Stimulated activated naive B cell treated with anti-CD40 and anti-IgM and Interleukin-4, amounts not matched to agents 10 μg/mL and 1 μg/mL and 100 μg/mL, for 72 hours (primary cell): ENCODE results near the gene SPECC1L.
"Not testable (repeated sequence)": the region's sequence is repeated elsewhere in the genome, so short reads cannot be mapped to it uniquely, and the experiment has no call there.

Experiments
- ATAC-seq, 2 donors: fragments of 150-1000 bp; cut with Tn5 transposase; replicated peaks; 2 replicates each; pipeline ENCODE4 v1.10.0; 2021; ENCODE audit warnings: moderate library complexity in 1 of 2
- DNase-seq: peaks from one replicate; pipeline ENCODE4 v3.0.0; 2021
- H3K27ac Mint-ChIP-seq: one replicate; pipeline ENCODE4 v1.8.0; 2022; ENCODE audit warnings: mild to moderate bottlenecking, mixed read lengths
- H3K27me3 Mint-ChIP-seq, 2 donors: one replicate each; pipeline ENCODE4 v1.8.0; 2022; ENCODE audit warnings: mixed read lengths in 2 of 2
- H3K36me3 Mint-ChIP-seq, 2 donors: one replicate each; pipeline ENCODE4 v1.8.0; 2022; ENCODE audit warnings: mixed read lengths in 2 of 2, mild to moderate bottlenecking in 1 of 2
- H3K4me1 Mint-ChIP-seq, 2 donors: one replicate each; pipeline ENCODE4 v1.8.0; 2022; ENCODE audit warnings: mixed read lengths in 2 of 2, mild to moderate bottlenecking in 1 of 2
- H3K4me3 Mint-ChIP-seq, 2 donors: one replicate each; pipeline ENCODE4 v1.8.0; 2022; ENCODE audit warnings: mild to moderate bottlenecking in 2 of 2, mixed read lengths in 2 of 2, moderate library complexity in 1 of 2
- H3K9me3 Mint-ChIP-seq, 2 donors: one replicate each; pipeline ENCODE4 v1.8.0; 2022; ENCODE audit warnings: mixed read lengths in 2 of 2, mild to moderate bottlenecking in 1 of 2

Gene SPECC1L

GRCh38 chr22:24270556-24271385 lies at the start of gene SPECC1L:
Gene SPECC1L (plus strand): TSS chr22:24270831. CDS start chr22:24302232, 31,401 bp downstream.
- Mint-ChIP-seq H3K9me3 (no peaks in the 10 kb centered on the region), H3K4me3 (peak within 1 kb of the TSS; percentile 93 to 98), H3K36me3 (peaks cover 4 to 6% of the 10 kb centered on the region in 2 donors), H3K27ac (peak within 1 kb of the TSS; percentile 95), H3K4me1 (peaks cover 16 to 48% of the 10 kb centered on the region in 2 donors), H3K27me3 (no peaks in the 10 kb centered on the region)
- DNase-seq (peak; percentile 89), ATAC-seq (peak; percentile 90 to 93)

DNA sequence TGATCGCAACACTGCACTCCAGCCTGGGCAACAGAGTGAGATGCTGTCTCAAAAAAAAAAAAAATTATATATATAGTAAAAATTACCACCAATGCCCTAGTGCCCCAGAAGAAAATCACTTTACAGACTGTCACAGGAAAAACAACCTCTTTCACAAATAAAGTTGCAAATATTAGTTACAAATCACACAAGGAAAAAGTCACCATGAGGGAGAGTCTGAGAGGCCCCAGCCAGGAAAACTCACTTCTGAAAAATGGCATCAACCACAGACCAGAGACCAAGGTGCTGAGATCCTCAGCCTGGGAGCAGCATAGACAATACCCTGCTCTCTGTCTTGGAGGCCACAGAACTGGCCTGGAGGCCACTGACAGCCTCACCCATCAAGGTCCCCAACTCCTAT lies 46.2 kb upstream of the SPECC1L start:
- no peaks in the 10 kb centered on the region for H3K27me3 Mint-ChIP-seq
- peaks cover 0 to 1% of the 10 kb centered on the region in 2 donors for H3K9me3 Mint-ChIP-seq
- H3K27ac Mint-ChIP-seq, result no peak overlapping the region
- ATAC-seq (no peak), DNase-seq (no peak)
- H3K4me1 Mint-ChIP-seq, result no peaks in the 10 kb centered on the region
- no peaks in the 10 kb centered on the region for H3K36me3 Mint-ChIP-seq
- no peak overlapping the region for H3K4me3 Mint-ChIP-seq

DNA sequence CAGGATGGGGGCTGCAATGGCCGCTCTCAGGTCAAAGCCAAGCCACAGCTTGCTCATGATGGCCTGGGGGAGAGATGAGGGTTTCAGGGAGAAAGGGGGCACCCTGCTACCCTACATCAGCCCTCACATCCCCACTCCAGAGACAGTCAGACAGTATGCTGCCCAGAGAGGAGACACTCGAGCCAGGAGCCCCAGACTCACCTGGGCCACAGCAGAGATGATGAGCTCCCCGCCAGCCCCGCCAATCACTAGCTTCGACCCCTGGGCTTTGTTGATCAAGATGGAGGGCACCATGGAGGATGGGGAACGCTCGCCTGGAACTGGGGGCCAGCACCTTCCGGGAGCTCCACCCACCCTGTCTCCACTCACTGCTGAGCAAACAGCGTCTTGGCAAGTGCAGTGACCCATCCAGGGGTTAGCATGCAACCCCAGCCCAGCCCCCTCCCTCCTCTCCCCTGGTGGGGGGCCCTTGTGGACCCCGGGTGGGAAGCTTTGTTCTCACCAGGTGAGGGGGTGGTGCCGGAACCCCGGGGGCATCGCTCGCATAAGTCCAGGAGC lies 45.5 kb upstream of the SPECC1L start:
- no peaks in the 10 kb centered on the region for H3K36me3 Mint-ChIP-seq

DNA sequence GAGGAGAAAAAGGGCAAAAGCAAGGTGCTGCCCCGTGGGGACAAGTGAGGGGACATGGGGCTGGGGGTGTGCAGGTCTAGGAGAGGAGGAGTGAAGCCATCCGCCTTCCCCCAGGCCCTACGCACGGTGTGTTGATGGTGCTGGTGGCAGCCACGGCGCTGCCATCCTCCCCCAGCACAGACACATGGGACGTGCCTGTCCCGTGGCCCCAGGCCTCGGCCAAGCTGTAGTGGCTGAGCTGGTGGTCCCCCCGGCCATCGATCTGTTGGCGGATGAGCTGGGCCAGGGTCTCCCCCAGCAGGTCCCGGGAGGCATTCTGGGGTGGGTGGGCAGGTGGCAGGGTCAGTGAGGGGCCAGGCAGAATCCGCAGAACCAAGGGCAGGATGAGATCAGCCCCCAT lies 44.7 kb upstream of the SPECC1L start:
- H3K36me3 Mint-ChIP-seq, result no peaks in the 10 kb centered on the region
- no peak for ATAC-seq
- H3K27me3 Mint-ChIP-seq, result no peaks in the 10 kb centered on the region
- H3K27ac Mint-ChIP-seq, result no peak overlapping the region
- no peak for DNase-seq
- H3K9me3 Mint-ChIP-seq, result peaks cover 0 to 1% of the 10 kb centered on the region in 2 donors
- H3K4me1 Mint-ChIP-seq, result no peaks in the 10 kb centered on the region
- no peak overlapping the region for H3K4me3 Mint-ChIP-seq

More for the DNA sequence above, 45.5 kb upstream of the SPECC1L start:
- H3K27ac Mint-ChIP-seq, result no peak overlapping the region
- H3K4me3 Mint-ChIP-seq, result no peak overlapping the region
- peaks cover 0 to 1% of the 10 kb centered on the region in 2 donors for H3K9me3 Mint-ChIP-seq
- no peak for ATAC-seq
- DNase-seq, result no peak
- H3K4me1 Mint-ChIP-seq, result no peaks in the 10 kb centered on the region
- H3K27me3 Mint-ChIP-seq, result no peaks in the 10 kb centered on the region

DNA sequence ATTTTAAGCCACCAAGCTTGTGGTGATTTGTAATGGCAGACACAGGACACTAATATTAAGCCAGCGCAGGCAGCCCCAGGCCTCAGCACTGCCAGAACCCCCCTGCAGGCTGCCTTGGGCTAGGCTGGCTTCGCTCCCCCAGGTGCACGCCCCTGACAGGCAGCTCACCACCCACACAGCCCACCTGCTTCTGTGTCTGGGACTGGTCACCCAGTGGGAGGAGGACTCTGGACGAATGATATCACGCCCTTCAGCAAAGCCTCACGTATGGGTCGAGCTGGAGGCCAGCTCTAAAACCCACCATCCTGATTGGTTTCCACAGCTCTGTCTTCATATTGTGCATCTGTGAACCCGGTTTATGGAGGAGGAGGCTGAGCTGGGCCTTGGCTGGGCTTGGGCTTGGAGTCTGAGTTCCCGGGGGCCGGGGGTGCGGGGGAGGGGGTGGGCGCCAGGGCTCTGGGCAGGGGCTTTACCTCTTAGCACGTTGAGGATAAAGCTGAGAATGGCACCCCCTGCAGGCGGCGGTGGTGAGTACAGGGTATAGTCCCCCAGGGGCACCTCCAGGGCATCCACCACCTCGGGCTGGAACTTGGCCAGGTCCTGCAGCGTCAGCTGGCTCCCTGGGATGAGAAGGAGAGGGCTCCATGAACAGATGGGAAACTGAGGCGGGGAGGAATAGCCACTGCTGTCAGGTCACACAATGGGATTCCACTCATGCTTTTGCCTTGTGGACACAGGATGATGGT lies 39.5 kb upstream of the SPECC1L start:
- Mint-ChIP-seq H3K4me3 (no peak overlapping the region), H3K9me3 (no peaks in the 10 kb centered on the region), H3K27me3 (peaks cover 0 to 3% of the 10 kb centered on the region in 2 donors), H3K4me1 (peaks cover 0 to 3% of the 10 kb centered on the region in 2 donors), H3K36me3 (no peaks in the 10 kb centered on the region), H3K27ac (peak overlapping the region; percentile 65)
- DNase-seq, result peak; percentile 35
- ATAC-seq, result peak; percentile 79 to 91

DNA sequence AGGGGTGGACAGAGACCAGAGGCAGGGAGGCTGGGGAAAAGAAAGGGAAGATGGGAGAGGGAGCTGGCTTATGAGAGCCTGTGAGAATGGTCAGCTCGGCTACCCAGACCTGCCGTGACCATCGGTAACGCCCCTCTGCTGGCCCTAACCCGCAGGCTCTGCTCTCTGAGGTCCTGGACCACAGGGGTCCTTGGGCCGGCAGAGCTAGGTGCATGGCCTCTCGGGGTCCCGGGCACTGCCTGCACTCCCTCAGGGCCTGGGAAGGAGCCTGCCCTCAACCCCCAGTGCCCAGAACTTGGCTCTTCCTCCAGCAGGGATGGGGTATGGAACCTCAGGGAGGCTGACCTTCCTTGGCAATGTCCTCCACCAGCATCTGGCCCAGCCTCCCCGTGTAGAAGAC lies 38.9 kb upstream of the SPECC1L start:
- Mint-ChIP-seq H3K36me3 (no peaks in the 10 kb centered on the region), H3K27ac (peak overlapping the region; percentile 65), H3K4me3 (no peak overlapping the region), H3K9me3 (no peaks in the 10 kb centered on the region), H3K27me3 (peaks cover 0 to 3% of the 10 kb centered on the region in 2 donors), H3K4me1 (peaks cover 0 to 3% of the 10 kb centered on the region in 2 donors)
- DNase-seq (no peak), ATAC-seq (no peak)

DNA sequence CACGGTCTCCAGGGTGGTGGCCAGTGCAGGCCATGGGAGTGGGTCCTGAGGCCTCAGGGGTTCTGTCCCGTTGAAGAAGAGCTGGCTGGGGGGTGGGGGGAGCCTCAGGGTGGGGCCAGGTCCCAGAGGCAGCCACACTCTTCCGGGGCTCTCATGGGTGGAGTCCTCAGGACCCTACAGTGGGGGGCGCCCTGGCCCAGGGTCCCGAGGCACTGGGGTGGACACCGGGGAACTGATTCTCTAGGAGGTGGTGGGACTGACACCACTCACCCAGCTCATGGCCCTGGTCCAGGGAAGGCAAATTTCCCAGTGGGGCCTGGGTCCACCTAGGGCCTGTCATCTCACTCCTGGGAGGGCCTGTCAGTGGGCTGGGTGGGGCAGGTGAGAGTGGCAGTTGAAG lies 38.5 kb upstream of the SPECC1L start:
- H3K9me3 Mint-ChIP-seq, result no peaks in the 10 kb centered on the region
- H3K27me3 Mint-ChIP-seq, result peaks cover 0 to 3% of the 10 kb centered on the region in 2 donors
- DNase-seq (no peak), ATAC-seq (no peak)
- no peak overlapping the region for H3K27ac Mint-ChIP-seq
- H3K4me3 Mint-ChIP-seq, result no peak overlapping the region
- no peaks in the 10 kb centered on the region for H3K36me3 Mint-ChIP-seq
- peaks cover 0 to 3% of the 10 kb centered on the region in 2 donors for H3K4me1 Mint-ChIP-seq

- Mint-ChIP-seq H3K36me3 (no peaks in the 10 kb centered on the region), H3K9me3 (no peaks in the 10 kb centered on the region), H3K4me1 (peaks cover 0 to 3% of the 10 kb centered on the region in 2 donors), H3K27me3 (peaks cover 0 to 3% of the 10 kb centered on the region in 2 donors), H3K4me3 (no peak overlapping the region), H3K27ac (no peak overlapping the region)
- DNase-seq (no peak), ATAC-seq (no peak)
Observed at GRCh38 chr22:24232725-24233124, 37.9 kb upstream of the SPECC1L start.

DNA sequence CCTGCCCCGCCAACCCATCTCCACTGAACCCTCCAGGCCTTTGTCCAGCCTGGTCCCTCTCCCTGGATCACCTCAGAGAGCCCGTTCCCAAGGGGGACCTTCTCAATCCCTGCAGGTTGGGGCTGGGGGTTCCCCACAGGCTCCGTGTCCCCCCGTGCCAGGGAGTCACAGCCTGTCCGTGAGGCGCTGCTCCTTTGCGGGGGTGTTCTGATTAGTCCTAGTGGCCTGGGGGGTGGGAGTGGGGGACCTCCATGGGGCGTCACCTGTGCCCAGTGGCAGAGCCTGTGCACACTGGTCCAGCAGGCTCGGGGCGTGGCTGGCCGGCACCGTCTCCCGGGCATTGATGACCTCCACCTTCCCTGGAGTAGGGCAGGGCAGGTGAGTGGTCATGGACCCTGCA lies 37.4 kb upstream of the SPECC1L start:
- no peak for ATAC-seq
- peaks cover 0 to 3% of the 10 kb centered on the region in 2 donors for H3K4me1 Mint-ChIP-seq
- H3K4me3 Mint-ChIP-seq, result no peak overlapping the region
- H3K27me3 Mint-ChIP-seq, result peaks cover 0 to 3% of the 10 kb centered on the region in 2 donors
- no peaks in the 10 kb centered on the region for H3K9me3 Mint-ChIP-seq
- H3K27ac Mint-ChIP-seq, result no peak overlapping the region
- no peak for DNase-seq
- H3K36me3 Mint-ChIP-seq, result no peaks in the 10 kb centered on the region

DNA sequence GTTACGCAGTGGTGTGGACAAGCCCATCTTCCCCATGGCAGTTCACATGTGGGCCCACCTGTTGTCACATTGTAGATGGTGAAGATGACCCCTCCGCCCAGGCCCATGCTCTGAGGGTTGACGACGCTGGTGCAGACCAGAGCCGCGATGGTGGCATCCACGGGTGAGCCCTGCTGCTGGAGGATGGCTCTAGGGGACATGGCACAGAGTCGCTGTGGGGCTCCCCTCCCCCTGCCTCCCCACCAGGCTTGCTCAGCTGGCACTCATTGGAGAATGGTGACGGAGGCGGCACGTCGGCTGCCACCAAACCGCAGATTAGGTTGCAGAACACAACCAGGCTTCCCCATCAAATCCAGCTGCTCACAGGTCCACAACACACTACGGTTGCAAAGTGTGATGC lies 36.8 kb upstream of the SPECC1L start:
- ATAC-seq (no peak), DNase-seq (no peak)
- Mint-ChIP-seq H3K36me3 (no peaks in the 10 kb centered on the region), H3K27me3 (peaks cover 0 to 3% of the 10 kb centered on the region in 2 donors), H3K9me3 (no peaks in the 10 kb centered on the region), H3K4me3 (no peak overlapping the region), H3K4me1 (peaks cover 0 to 3% of the 10 kb centered on the region in 2 donors), H3K27ac (no peak overlapping the region)

DNA sequence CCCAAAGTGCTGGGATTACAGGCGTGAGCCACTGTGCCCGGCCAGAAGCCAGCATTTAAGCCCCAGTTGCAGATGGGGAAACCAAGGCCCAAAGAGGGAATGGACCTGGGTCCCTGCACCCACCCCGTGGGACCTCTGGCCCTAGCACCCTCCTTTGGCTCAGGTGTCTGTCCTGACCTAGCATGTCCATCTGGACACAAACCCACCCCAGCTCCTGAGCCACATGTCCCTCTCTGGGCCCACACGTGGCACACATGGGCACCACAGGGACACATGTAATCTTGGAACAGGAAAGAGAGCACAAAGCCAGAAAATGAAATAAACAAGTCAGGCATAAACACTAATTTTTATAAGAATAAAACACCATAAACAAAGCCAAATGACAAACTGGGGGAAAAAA lies 35.3 kb upstream of the SPECC1L start:
- H3K27me3 Mint-ChIP-seq, result peaks cover 0 to 3% of the 10 kb centered on the region in 2 donors
- ATAC-seq, result no peak
- no peaks in the 10 kb centered on the region for H3K36me3 Mint-ChIP-seq
- no peaks in the 10 kb centered on the region for H3K9me3 Mint-ChIP-seq
- DNase-seq, result no peak
- peaks cover 0 to 3% of the 10 kb centered on the region in 2 donors for H3K4me1 Mint-ChIP-seq
- no peak overlapping the region for H3K4me3 Mint-ChIP-seq
- no peak overlapping the region for H3K27ac Mint-ChIP-seq

DNA sequence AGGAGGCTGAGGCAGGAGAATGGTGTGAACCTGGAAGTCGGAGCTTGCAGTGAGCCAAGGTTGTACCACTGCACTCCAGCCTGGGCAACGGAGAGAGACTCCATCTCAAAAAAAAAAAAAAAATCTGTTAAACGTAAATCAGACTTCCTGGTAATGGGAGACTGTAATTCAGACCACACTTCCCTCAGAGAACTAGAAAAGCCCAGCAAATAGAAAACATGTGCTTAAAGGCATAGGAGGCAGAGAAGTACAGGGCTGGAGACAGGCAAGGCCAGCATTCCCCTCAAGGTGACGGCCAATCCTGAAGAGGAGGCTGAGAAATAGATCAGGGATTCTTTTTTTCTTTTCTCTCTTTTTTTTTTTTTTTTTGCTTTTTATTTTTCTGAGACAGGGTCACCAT lies 34.0 kb upstream of the SPECC1L start:
- no peaks in the 10 kb centered on the region for H3K27me3 Mint-ChIP-seq
- ATAC-seq (no peak), DNase-seq (no peak)
- no peaks in the 10 kb centered on the region for H3K4me1 Mint-ChIP-seq
- no peaks in the 10 kb centered on the region for H3K36me3 Mint-ChIP-seq
- no peak overlapping the region for H3K4me3 Mint-ChIP-seq
- no peak overlapping the region for H3K27ac Mint-ChIP-seq
- no peaks in the 10 kb centered on the region for H3K9me3 Mint-ChIP-seq

DNA sequence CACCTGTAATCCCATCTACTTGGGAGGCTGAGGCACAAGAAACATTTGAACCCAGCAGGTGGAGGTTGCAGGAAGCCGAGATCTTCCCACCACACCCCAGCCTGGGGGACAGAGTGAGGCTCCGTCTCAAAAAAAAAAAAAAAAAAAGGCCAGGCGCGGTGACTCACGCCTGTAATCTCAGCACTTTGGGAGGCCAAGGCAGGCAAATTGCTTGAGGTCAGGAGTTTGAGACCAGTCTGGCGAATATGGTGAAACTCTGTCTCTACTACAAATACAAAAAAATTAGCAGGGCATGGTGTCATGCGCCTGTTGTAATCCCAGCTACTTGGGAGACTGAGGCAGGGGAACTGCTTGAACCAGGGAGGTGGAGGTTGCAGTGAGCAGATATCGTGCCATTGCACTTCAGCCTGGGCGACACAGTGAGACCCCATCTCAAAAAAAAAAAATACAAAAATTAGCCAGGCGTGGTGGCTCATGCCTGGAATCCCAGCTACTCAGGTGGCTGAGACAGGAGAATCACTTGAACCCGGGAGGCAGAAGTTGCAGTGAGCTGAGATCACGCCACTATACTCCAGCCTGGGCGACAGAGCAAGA lies 32.4 kb upstream of the SPECC1L start:
- not testable (repeated sequence) for H3K27me3 Mint-ChIP-seq, H3K9me3 Mint-ChIP-seq, DNase-seq, H3K36me3 Mint-ChIP-seq, H3K27ac Mint-ChIP-seq, H3K4me3 Mint-ChIP-seq, ATAC-seq
- H3K4me1 Mint-ChIP-seq, result peaks cover 7 to 12% of the 10 kb centered on the region in 2 donors

DNA sequence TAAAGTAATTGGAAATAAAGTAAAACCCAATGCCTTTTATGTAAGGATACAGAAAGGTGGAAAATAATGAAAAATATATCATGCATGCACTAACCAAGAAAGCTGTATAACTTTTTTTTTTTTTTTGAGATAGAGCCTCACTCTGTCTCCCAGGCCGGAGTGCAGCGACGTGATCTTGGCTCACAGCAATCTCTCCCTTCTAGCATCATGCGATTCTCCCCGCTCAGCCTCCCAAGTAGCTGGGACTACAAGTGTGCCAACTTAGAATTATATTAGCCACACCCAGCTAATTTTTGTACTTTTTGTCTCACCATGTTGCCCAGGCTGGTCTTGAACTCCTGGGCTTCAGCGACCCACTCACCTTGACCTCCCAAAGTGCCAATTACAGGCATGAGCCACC lies 30.2 kb upstream of the SPECC1L start:
- no peak for DNase-seq
- H3K36me3 Mint-ChIP-seq, result no peaks in the 10 kb centered on the region
- H3K27ac Mint-ChIP-seq, result no peak overlapping the region
- peaks cover 15 to 27% of the 10 kb centered on the region in 2 donors for H3K4me1 Mint-ChIP-seq
- H3K9me3 Mint-ChIP-seq, result no peaks in the 10 kb centered on the region
- H3K4me3 Mint-ChIP-seq, result no peak overlapping the region
- H3K27me3 Mint-ChIP-seq, result no peaks in the 10 kb centered on the region
- ATAC-seq, result no peak
